Measurements from ENCODE around the gene ECE2.

The ECE2 gene

GRCh38 chr3:184259878-184260723, 15.7 kb upstream of the ECE2 start:
- Histone ChIP-seq H3K4me2 (ENCODE audit: low read length) (no peak overlapping the region), H3K9me3 (ENCODE audit: control insufficient read depth, low read length) (no peaks in the 10 kb centered on the region), H3K9ac (peak overlapping the region; percentile 19), H3K4me3 (ENCODE audit: low read depth, low read length) (no peak overlapping the region), H3K27me3 (ENCODE audit: control insufficient read depth, insufficient read depth, low read length) (peaks cover 5% of the 10 kb centered on the region), H3K36me3 (ENCODE audit: control insufficient read depth, insufficient read depth, low read length) (no peaks in the 10 kb centered on the region), H3K27ac (peak overlapping the region; percentile 6), H2AFZ (peak overlapping the region; percentile 93), H3K4me1 (peaks cover 9% of the 10 kb centered on the region), H3K79me2 (no peaks in the 10 kb centered on the region)
- no peak for TF ChIP-seq CTCF (IDR thresholded peaks at IDR 0.05)

DNA sequence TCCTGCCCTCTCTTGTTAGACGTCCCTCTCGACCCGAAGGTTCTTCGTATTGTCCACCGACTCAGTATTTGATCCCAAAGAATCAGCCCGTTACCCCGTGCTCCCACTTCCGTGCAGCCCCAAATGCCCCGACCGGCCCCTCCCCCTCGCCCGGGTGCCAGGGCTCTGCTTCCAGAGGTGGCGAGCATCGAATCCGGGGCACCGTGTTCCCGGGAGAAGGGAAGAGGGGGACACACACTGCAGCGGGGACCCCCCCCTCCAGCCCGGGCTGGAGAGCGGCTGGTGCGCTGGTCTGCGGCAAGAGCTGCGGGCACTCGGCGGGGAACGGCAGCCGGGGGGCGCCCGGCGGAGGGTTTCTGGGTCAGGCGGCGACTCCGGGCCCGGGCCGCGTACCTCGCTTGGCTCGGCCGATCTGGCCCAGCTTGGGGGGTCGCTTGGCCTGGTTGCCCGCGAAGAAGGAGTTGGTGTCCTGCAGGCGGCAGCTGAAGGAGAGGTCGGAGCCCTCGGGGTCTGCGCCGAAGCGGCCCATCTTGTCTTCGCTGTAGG, 15.0 kb upstream of the ECE2 start:
- H3K9ac ChIP-seq, result peak overlapping the region; percentile 19
- H3K27ac ChIP-seq, result peak overlapping the region; percentile 51
- H3K27me3 ChIP-seq (ENCODE audit: control insufficient read depth, insufficient read depth, low read length), result peaks cover 5% of the 10 kb centered on the region
- peak; percentile 12 for TF ChIP-seq CTCF (IDR thresholded peaks at IDR 0.05)
- H3K4me3 ChIP-seq (ENCODE audit: low read depth, low read length), result no peak overlapping the region
- peak overlapping the region; percentile 93 for H2AFZ ChIP-seq
- no peaks in the 10 kb centered on the region for H3K36me3 ChIP-seq (ENCODE audit: control insufficient read depth, insufficient read depth, low read length)
- peaks cover 9% of the 10 kb centered on the region for H3K4me1 ChIP-seq
- no peaks in the 10 kb centered on the region for H3K9me3 ChIP-seq (ENCODE audit: control insufficient read depth, low read length)
- no peaks in the 10 kb centered on the region for H3K79me2 ChIP-seq
- H3K4me2 ChIP-seq (ENCODE audit: low read length), result peak overlapping the region; percentile 56

GRCh38 chr3:184261270-184261853, 14.5 kb upstream of the ECE2 start, which contains the start of gene CAMK2N2:
TSS of gene CAMK2N2 (minus strand) at chr3:184261553. CDS start at chr3:184261285, 268 bp downstream.
- Histone ChIP-seq H3K27ac (peak within 1 kb of the TSS; percentile 51), H3K36me3 (ENCODE audit: control insufficient read depth, insufficient read depth, low read length) (no peaks in the 10 kb centered on the region), H3K9ac (peak within 1 kb of the TSS; percentile 19), H3K4me2 (ENCODE audit: low read length) (peak within 1 kb of the TSS; percentile 56), H3K4me1 (peaks cover 9% of the 10 kb centered on the region), H2AFZ (peak within 1 kb of the TSS; percentile 93), H3K4me3 (ENCODE audit: low read depth, low read length) (peak within 1 kb of the TSS; percentile 27), H3K27me3 (ENCODE audit: control insufficient read depth, insufficient read depth, low read length) (peaks cover 5% of the 10 kb centered on the region), H3K9me3 (ENCODE audit: control insufficient read depth, low read length) (no peaks in the 10 kb centered on the region), H3K79me2 (no peaks in the 10 kb centered on the region)
- TF ChIP-seq CTCF (IDR thresholded peaks at IDR 0.05), result no peak

DNA sequence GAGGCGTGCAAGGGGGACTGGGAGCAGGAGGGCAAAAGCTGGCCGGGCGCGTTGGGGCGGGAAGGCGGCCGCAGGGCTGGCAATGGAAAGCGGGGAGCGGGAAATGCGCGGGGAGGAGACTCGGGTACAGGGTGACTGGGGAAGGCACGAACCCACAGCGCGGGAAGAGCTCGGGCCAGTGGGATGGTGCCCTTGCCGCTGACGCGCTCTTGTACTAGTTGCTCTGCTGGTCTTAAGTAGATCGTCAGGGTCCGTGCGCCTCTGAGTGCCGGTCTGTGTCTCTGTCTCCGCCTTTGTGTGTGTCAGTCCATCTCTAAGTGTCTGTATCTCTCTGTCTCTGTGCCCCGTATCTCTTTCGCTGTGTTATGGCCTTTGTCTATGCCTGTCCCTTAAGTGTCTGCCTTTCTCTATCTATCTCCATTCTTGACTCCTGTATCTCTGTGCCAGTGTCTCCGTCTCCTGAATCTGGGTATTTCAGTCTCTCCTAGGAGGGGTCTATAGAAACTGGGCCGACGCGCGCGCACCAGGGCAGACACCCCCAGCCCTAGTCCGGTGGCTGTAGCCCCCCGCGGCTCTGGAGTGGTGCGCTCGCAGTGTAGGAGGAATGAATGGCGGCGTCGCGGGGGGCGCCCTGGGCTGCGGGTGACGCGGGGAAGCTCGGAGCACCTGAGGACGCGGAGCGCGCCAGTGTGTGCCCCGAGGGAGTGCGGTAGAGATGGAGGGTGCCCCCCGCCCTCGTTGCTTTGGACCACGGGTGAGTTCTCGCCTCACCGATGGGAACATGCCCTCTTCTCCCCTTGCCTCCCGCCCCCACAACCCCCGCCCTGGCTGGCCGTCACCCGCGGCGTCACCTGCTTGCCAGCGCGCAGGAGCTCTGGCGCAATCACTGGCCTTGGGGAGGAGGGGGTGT, 13.7 kb upstream of the ECE2 start:
- H3K27ac ChIP-seq, result peak overlapping the region; percentile 51
- H3K9ac ChIP-seq, result no peak overlapping the region
- peak overlapping the region; percentile 27 for H3K4me3 ChIP-seq (ENCODE audit: low read depth, low read length)
- H2AFZ ChIP-seq, result peak overlapping the region; percentile 90
- peaks cover 9% of the 10 kb centered on the region for H3K4me1 ChIP-seq
- H3K27me3 ChIP-seq (ENCODE audit: control insufficient read depth, insufficient read depth, low read length), result peaks cover 5% of the 10 kb centered on the region
- no peak for TF ChIP-seq CTCF (IDR thresholded peaks at IDR 0.05)
- H3K4me2 ChIP-seq (ENCODE audit: low read length), result peak overlapping the region; percentile 53
- no peaks in the 10 kb centered on the region for H3K9me3 ChIP-seq (ENCODE audit: control insufficient read depth, low read length)
- no peaks in the 10 kb centered on the region for H3K79me2 ChIP-seq
- H3K36me3 ChIP-seq (ENCODE audit: control insufficient read depth, insufficient read depth, low read length), result no peaks in the 10 kb centered on the region
